ENCODE results near the gene TFRC.
"Not testable (repeated sequence)": the region's sequence is repeated elsewhere in the genome, so short reads cannot be mapped to it uniquely, and the experiment has no call there.

TFRC gene

DNA sequence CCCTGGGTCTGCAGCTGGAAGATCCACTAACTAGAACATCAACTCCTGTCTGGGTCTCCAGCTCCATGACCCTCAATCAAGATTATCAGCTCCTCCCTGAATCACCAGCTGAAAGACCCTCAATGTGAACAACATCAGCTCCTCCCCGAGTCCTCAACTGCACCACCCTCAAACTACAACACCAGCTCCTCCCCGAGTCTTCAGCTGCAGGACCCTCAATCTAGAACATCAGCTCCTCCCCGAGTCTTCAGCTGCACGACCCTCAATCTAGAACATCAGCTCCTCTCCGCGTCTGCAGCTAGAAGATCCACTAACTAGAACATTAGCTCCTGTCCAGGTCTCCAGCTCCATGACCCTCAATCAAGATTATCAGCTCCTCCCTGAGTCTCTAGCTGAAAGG is 79.2 kb downstream of the TFRC start:
- not testable (repeated sequence) for DNase-seq

DNA sequence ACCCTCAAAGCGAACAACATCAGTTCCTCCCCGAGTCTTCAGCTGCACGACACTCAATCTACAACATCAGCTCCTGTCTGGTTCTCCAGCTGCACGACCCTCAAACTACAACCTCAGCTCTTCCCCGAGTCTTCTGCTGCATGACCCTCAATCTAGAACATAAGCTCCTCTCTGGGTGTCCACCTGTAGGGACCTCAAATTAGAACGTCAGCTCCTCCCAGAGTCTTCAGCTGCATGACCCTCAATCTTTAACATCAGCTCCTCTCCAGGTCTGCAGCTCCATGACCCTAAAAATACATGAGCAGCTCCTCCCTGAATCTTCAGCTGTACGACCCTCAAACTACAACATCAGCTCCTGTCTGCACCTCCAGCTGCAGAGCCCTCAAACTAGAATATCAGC is 80.7 kb downstream of the TFRC start:
- not testable (repeated sequence) for DNase-seq

DNA sequence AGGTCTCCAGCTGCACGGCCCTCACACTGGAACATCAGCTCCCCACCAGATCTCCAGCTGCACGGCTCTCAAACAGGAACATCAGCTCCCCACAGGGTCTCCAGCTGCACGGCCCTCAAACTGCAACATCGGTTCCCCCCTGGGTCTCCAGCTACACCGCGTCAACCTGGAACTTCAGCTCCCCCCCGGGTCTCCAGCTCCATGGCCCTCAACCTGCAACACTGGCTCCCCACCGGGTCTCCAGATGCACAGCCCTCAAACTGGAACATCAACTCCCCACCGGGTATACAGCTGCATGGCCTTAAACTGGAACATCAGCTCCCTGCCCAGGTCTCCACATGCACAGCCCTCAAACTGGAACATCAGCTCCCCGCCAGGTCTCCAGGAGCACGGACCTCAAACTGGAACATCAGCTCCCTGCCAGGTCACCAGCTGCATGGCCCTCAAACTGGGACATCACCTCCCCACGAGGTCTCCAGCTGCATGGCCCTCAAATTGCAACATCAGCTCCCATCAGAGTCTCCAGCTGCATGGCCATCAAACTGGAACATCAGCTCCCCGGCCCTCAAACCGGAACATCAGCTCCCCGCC is 81.4 kb downstream of the TFRC start:
- peak; percentile 24 for DNase-seq

DNA sequence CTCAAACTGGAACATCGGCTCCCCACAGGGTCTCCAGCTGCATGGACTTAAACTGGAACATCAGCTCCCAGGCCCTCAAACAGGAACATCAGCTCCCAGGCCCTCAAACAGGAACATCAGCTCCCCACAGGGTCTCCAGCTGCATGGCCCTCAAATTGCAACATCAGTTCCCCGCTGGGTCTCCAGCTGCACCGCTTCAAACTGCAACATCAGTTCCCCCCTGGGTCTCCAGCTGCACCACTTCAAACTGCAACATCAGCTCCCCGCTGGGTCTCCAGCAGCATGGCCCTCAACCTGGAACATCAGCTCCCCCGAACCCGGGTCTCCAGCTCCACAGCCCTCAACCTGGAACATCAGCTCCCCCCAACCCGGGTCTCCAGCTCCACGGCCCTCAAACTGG is 82.0 kb downstream of the TFRC start:
- peak; percentile 22 for DNase-seq

Data from islet precursor cell (in vitro differentiated cells).